Esophagus muscularis mucosa (tissue), 4 donors: ENCODE results near the gene GUCD1. TPM values are rescaled to one million over a fixed set of nuclear protein-coding genes. Genes with fewer than 3 reads are reported as not detected.

Experiments
- DNase-seq: peaks from one replicate; pipeline ENCODE4 v3.0.0-alpha.2; 2017; ENCODE audit errors: extremely low spot score
- H3K27ac ChIP-seq, 4 donors: fragments of 200-600 bp; sonication (generic); replicated peaks in 1 of 4; 1 replicate in 3 of 4; 2 replicates in 1 of 4; pipeline ENCODE4 v1.5.1; 2016 to 2019; ENCODE audit warnings: mild to moderate bottlenecking in 1 of 4
- H3K27me3 ChIP-seq, 4 donors: fragments of 200-600 bp; sonication (generic); one replicate each; pipeline versions ENCODE4 v1.5.1 to v1.6.0; 2016 to 2019
- H3K36me3 ChIP-seq, 4 donors: fragments of 200-600 bp; sonication (generic); one replicate each; pipeline ENCODE4 v1.5.1; 2016 to 2019
- H3K4me1 ChIP-seq, 4 donors: fragments of 200-600 bp; sonication (generic); one replicate each; pipeline ENCODE4 v1.5.1; 2016 to 2019
- H3K4me3 ChIP-seq, 4 donors: fragments of 200-600 bp; sonication (generic); 1 replicate in 2 of 4; 2 replicates in 2 of 4; pipeline ENCODE4 v1.5.1; 2016 to 2019; ENCODE audit warnings: mild to moderate bottlenecking in 4 of 4, moderate library complexity in 1 of 4
- H3K9me3 ChIP-seq, 4 donors: fragments of 200-600 bp; sonication (generic); 1 replicate in 3 of 4; 2 replicates in 1 of 4; pipeline ENCODE4 v1.5.1; 2016 to 2019
- CTCF ChIP-seq, 3 experiments: fragments of 200-600 bp in 2 of 3; fragments of 450-650 bp in 1 of 3; sonication (generic) in 2 of 3; IDR thresholded peaks; one replicate each; pipeline ENCODE4 v1.5.1; 2017 to 2019; ENCODE audit warnings: antibody characterized with exemption in 3 of 3, mild to moderate bottlenecking in 2 of 3, moderate library complexity in 1 of 3
- EP300 ChIP-seq: sonication (generic); formaldehyde crosslinking; IDR thresholded peaks from one replicate; pipeline ENCODE4 v1.6.1; 2017; ENCODE audit warnings: antibody characterized with exemption
- POLR2A ChIP-seq: fragments of 450-650 bp; IDR thresholded peaks from one replicate; pipeline ENCODE4 v1.6.1; 2017; ENCODE audit warnings: antibody characterized with exemption, moderate library complexity, mild to moderate bottlenecking, low read depth
- POLR2AphosphoS5 ChIP-seq, 2 donors: sonication (generic); formaldehyde crosslinking; IDR thresholded peaks; one replicate each; pipeline ENCODE4 v1.6.1; 2017; ENCODE audit warnings: antibody characterized with exemption in 2 of 2
- WGBS: methylation state at CpG from one replicate; pipeline ENCODE4 v1.1.5; 2018; 5-methylcytosine and 5-hydroxymethylcytosine counted together
- intact Hi-C: fragments of 100-400 bp; cut with DNase I; formaldehyde crosslinking; loops from one replicate; pipeline ENCODE4 v1.15.1; 2023
- total RNA-seq, 4 donors: library from RNA; depleted of rRNA; stranded (reverse); fragments of >200 nt; gene quantifications; one replicate each; pipeline versions ENCODE4 v1.1.0 to v1.2.1, GENCODE V29; 2016

The GUCD1 gene
- total RNA-seq, 4 donors from 2014 or later, result 93.4 to 202 (median 160) TPM

- TF ChIP-seq EP300 (no peak), POLR2AphosphoS5 (IDR thresholded peaks at IDR 0.05) (no peak), POLR2A (no peak), CTCF (IDR thresholded peaks at IDR 0.05) (no peak)
- Histone ChIP-seq H3K27me3 (peaks cover 0 to 13% (median 3%) of the 10 kb centered on the region in 4 donors), H3K4me3 (no peak overlapping the region), H3K4me1 (peaks cover 3 to 7% (median 5%) of the 10 kb centered on the region in 4 donors), H3K36me3 (no peaks in the 10 kb centered on the region), H3K27ac (no peak overlapping the region), H3K9me3 (no peaks in the 10 kb centered on the region)
- intact Hi-C loops, result no loop called here
- 95% methylated on average over 8 of the region's 10 CpGs for WGBS
- no peak for DNase-seq
Measured at GRCh38 chr22:24499706-24500276, 55.1 kb downstream of the GUCD1 start.

- Histone ChIP-seq H3K27me3 (peaks cover 0 to 23% (median 11%) of the 10 kb centered on the region in 4 donors), H3K36me3 (no peaks in the 10 kb centered on the region), H3K4me3 (no peak overlapping the region), H3K9me3 (no peaks in the 10 kb centered on the region), H3K27ac (no peak overlapping the region), H3K4me1 (peaks cover 10 to 14% (median 12%) of the 10 kb centered on the region in 4 donors)
- 93% methylated on average over 7 of the region's 11 CpGs for WGBS
- DNase-seq, result no peak
- no peak for TF ChIP-seq EP300
- TF ChIP-seq POLR2A, result no peak
- TF ChIP-seq POLR2AphosphoS5 (IDR thresholded peaks at IDR 0.05), result no peak
- TF ChIP-seq CTCF (IDR thresholded peaks at IDR 0.05), result no peak
- intact Hi-C loops, result no loop called here
Measured at GRCh38 chr22:24498824-24499223, 56.1 kb downstream of the GUCD1 start.

GRCh38 chr22:24497841-24498258 is 57.1 kb downstream of the GUCD1 start:
- peaks cover 10 to 14% (median 12%) of the 10 kb centered on the region in 4 donors for H3K4me1 ChIP-seq
- intact Hi-C loops, result no loop called here
- TF ChIP-seq CTCF (IDR thresholded peaks at IDR 0.05), result no peak
- no peak for TF ChIP-seq EP300
- no peak for TF ChIP-seq POLR2A
- no peak for TF ChIP-seq POLR2AphosphoS5 (IDR thresholded peaks at IDR 0.05)
- no peaks in the 10 kb centered on the region for H3K36me3 ChIP-seq
- no peak overlapping the region for H3K27ac ChIP-seq
- DNase-seq, result no peak
- no peak overlapping the region for H3K4me3 ChIP-seq
- 86% methylated on average over 2 of the region's 2 CpGs for WGBS
- no peaks in the 10 kb centered on the region for H3K9me3 ChIP-seq
- H3K27me3 ChIP-seq, result peaks cover 0 to 31% (median 11%) of the 10 kb centered on the region in 4 donors

GRCh38 chr22:24496661-24497060 is 58.3 kb downstream of the GUCD1 start:
- no peak for TF ChIP-seq POLR2A
- TF ChIP-seq CTCF (IDR thresholded peaks at IDR 0.05), result no peak
- no peak for TF ChIP-seq POLR2AphosphoS5 (IDR thresholded peaks at IDR 0.05)
- TF ChIP-seq EP300, result no peak
- Histone ChIP-seq H3K4me3 (no peak overlapping the region), H3K27me3 (peaks cover 0 to 31% (median 11%) of the 10 kb centered on the region in 4 donors), H3K36me3 (no peaks in the 10 kb centered on the region), H3K4me1 (peaks cover 10 to 14% (median 12%) of the 10 kb centered on the region in 4 donors), H3K27ac (no peak overlapping the region), H3K9me3 (no peaks in the 10 kb centered on the region)
- intact Hi-C loops, result no loop called here
- 88% methylated on average over 2 of the region's 2 CpGs for WGBS
- DNase-seq, result no peak

GRCh38 chr22:24496234-24496633 is 58.7 kb downstream of the GUCD1 start:
- 90% methylated on average over 5 of the region's 5 CpGs for WGBS
- TF ChIP-seq CTCF (IDR thresholded peaks at IDR 0.05), result no peak
- no peak for TF ChIP-seq POLR2A
- no peak for TF ChIP-seq EP300
- TF ChIP-seq POLR2AphosphoS5 (IDR thresholded peaks at IDR 0.05), result no peak
- Histone ChIP-seq H3K36me3 (no peaks in the 10 kb centered on the region), H3K4me1 (peaks cover 10 to 14% (median 11%) of the 10 kb centered on the region in 4 donors), H3K27ac (no peak overlapping the region), H3K27me3 (peaks cover 0 to 31% (median 11%) of the 10 kb centered on the region in 4 donors), H3K4me3 (no peak overlapping the region), H3K9me3 (no peaks in the 10 kb centered on the region)
- no peak for DNase-seq
- intact Hi-C loops, result no loop called here
